Duodenal mucosa (tissue), 2 donors: ENCODE measurements around the gene CDK14.
"Not testable (repeated sequence)": the region's sequence is repeated elsewhere in the genome, so short reads cannot be mapped to it uniquely, and the experiment has no call there.

Source experiments
- H3K27ac ChIP-seq: one replicate; pipeline ENCODE4 v1.7.0; 2013; ENCODE audit warnings: low read depth, low read length
- H3K27me3 ChIP-seq, 2 donors: one replicate each; pipeline ENCODE4 v1.7.0; 2013; ENCODE audit warnings: low read length in 2 of 2, control low read depth in 1 of 2; ENCODE audit not compliant: insufficient read depth in 2 of 2, control insufficient read depth in 1 of 2
- H3K36me3 ChIP-seq, 2 donors: one replicate each; pipeline ENCODE4 v1.7.0; 2013; ENCODE audit warnings: low read length in 2 of 2, control low read depth in 1 of 2; ENCODE audit not compliant: insufficient read depth in 2 of 2, control insufficient read depth in 1 of 2
- H3K4me1 ChIP-seq, 2 donors: one replicate each; pipeline ENCODE4 v1.7.0; 2013; ENCODE audit warnings: low read length in 2 of 2, control low read depth in 1 of 2; ENCODE audit not compliant: insufficient read depth in 2 of 2, control insufficient read depth in 1 of 2
- H3K4me3 ChIP-seq, 2 donors: one replicate each; pipeline ENCODE4 v1.7.0; 2013; ENCODE audit warnings: low read length in 2 of 2, low read depth in 1 of 2
- H3K9ac ChIP-seq, 2 donors: one replicate each; pipeline ENCODE4 v1.7.0; 2013; ENCODE audit warnings: low read length in 2 of 2, low read depth in 1 of 2
- H3K9me3 ChIP-seq, 2 donors: one replicate each; pipeline ENCODE4 v1.7.0; 2013; ENCODE audit warnings: low read length in 2 of 2, control low read depth in 1 of 2; ENCODE audit not compliant: control insufficient read depth in 1 of 2

Gene CDK14

DNA sequence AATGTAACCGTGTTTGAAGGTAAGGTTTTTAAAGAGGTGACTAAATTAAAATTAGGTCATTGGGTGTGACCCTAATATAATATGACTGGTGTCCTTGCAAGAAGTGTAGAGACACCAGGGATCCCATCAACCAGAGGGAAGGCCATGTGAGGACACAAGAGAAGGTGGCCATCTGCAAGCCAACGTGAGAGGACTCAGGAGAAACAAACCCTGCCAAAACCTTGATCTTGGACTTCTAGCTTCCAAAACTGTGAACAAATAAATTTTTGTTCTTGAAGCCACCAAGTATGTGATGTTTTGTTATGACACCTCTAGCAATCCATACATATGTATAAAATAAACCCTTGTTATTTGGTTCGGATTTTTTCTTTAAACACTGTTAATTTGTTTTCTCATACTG lies 144.3 kb downstream of the CDK14 start:
- Histone ChIP-seq H3K9me3 (no peaks in the 10 kb centered on the region), H3K36me3 (no peaks in the 10 kb centered on the region), H3K27me3 (no peaks in the 10 kb centered on the region), H3K4me1 (peaks cover 0 to 6% of the 10 kb centered on the region in 2 donors), H3K27ac (no peak overlapping the region), H3K4me3 (no peak overlapping the region), H3K9ac (no peak overlapping the region)

DNA sequence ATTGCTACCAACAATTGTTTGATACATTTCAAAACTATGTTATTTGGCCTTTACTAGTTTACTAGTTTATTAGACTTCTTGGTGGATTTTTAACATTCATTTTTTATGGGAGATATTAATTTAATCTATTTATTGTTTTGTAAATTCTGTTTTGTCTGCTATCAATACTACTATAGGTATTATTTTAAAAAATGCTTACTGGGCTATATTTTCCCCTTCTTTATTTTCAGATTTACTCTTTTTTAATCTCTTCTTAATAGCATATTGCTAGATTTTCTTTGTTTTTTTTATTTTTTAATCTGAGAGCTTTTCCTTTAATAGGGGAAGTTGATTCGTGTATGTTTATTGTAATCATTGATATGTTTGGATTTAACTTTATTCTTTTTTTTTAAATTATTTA lies 147.5 kb downstream of the CDK14 start:
- Histone ChIP-seq H3K9ac (no peak overlapping the region), H3K4me1 (no peaks in the 10 kb centered on the region), H3K36me3 (no peaks in the 10 kb centered on the region), H3K27ac (no peak overlapping the region), H3K9me3 (no peaks in the 10 kb centered on the region), H3K4me3 (no peak overlapping the region), H3K27me3 (no peaks in the 10 kb centered on the region)

DNA sequence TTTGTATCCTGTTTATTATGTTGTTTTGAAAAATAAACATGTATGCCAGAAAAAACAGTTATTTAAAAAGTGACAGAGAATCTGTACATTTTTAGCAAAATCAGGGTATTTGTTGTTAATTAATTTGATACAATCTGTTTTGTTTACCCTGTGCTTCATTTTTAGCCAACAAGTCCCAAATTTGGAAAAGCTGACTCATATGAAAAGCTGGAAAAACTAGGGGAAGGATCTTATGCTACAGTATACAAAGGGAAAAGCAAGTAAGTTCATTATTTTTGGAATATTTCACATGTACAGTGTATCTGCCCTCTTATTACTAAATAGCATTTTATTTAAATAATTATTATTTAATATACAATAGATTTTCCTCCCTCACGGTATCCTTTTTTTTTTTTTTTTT lies 151.4 kb downstream of the CDK14 start:
- no peaks in the 10 kb centered on the region for H3K4me1 ChIP-seq
- H3K27ac ChIP-seq: no peak overlapping the region
- no peak overlapping the region for H3K4me3 ChIP-seq
- H3K27me3 ChIP-seq: no peaks in the 10 kb centered on the region
- no peak overlapping the region for H3K9ac ChIP-seq
- H3K36me3 ChIP-seq: no peaks in the 10 kb centered on the region
- no peaks in the 10 kb centered on the region for H3K9me3 ChIP-seq

DNA sequence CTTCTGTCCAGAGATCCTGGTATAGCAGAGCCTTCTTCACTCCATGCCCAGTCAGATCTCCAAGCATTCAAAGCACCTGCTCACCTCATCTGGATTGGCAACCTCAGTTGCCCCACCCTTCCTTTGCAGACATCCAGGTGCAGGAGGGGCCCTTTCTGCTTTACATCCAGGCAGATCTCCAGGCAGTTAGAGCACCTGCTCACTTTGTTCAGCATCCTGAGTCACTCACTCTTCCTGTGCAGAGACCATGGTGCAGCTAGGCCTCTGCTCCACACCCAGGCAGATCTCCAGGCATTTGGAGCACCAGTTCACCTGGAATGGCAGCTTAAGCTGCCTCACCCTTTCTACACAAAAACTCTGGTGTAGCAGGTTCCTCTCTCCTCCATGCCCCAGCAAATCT lies 153.1 kb downstream of the CDK14 start:
- H3K36me3 ChIP-seq: no peaks in the 10 kb centered on the region
- H3K4me1 ChIP-seq: no peaks in the 10 kb centered on the region
- no peak overlapping the region for H3K9ac ChIP-seq
- no peaks in the 10 kb centered on the region for H3K27me3 ChIP-seq
- H3K9me3 ChIP-seq: no peaks in the 10 kb centered on the region
- no peak overlapping the region for H3K4me3 ChIP-seq
- no peak overlapping the region for H3K27ac ChIP-seq

DNA sequence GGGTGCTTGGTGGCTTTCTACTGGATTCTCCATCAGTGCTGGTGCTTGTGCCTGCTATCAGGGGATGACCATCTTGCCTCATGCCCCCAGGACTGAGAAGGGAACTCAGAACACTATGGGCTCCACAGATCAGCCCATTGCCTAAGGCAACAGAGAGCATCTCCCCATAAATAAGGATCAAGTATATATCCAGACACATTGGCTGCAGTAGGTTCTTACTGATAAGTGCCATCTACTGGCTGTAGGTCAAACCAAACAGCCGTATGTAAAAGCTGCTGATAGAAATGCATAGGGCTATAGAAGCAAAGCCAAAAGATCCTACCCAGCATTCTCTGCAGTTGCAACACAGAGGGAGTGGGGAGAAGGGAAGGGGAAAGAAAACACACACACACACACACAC lies 153.7 kb downstream of the CDK14 start:
- Histone ChIP-seq H3K9me3 (no peaks in the 10 kb centered on the region), H3K4me3 (no peak overlapping the region), H3K4me1 (no peaks in the 10 kb centered on the region), H3K27ac (no peak overlapping the region), H3K27me3 (no peaks in the 10 kb centered on the region), H3K36me3 (no peaks in the 10 kb centered on the region), H3K9ac (no peak overlapping the region)

DNA sequence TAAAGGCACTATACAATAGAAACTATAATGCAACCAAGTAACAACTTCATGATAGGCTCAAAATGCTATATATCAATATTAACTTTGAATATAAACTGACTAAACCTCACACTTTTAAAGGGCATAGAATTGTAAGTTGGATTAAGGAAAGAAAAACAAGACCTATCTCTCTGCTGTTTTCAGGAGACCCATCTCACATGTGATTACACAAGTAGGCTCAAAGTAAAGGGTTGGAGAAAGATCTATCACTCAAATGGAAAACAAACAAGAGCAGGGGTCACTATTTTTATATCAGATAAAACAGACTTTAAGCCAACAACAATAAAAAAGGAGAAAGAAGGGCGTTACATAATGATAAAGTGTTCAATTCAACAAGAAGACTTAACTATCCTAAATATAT lies 155.5 kb downstream of the CDK14 start:
- no peak overlapping the region for H3K9ac ChIP-seq

DNA sequence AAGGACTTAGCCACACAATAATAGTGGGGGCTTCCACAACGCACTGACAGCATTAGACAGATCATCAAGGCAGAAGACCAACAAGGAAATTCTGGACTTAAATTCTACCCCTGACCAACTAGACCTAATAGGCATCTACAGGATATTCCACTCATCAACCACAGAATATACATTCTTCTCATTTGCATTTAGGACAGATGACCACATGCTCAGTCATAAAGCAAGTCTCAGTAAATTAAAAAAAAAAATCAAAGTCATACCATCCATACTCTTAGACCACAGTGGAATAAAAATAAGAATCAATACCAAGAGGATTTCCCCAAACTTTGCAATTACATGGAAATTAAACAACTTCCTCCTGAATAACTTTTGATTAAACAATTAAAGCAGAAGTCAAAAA lies 155.9 kb downstream of the CDK14 start:
- Histone ChIP-seq H3K27me3 (no peaks in the 10 kb centered on the region), H3K4me1 (no peaks in the 10 kb centered on the region), H3K36me3 (no peaks in the 10 kb centered on the region), H3K27ac (no peak overlapping the region), H3K9me3 (no peaks in the 10 kb centered on the region), H3K9ac (no peak overlapping the region), H3K4me3 (no peak overlapping the region)

More for the DNA sequence above, 155.5 kb downstream of the CDK14 start:
- no peaks in the 10 kb centered on the region for H3K4me1 ChIP-seq
- H3K27me3 ChIP-seq: no peaks in the 10 kb centered on the region
- H3K4me3 ChIP-seq: no peak overlapping the region
- H3K27ac ChIP-seq: no peak overlapping the region
- no peaks in the 10 kb centered on the region for H3K36me3 ChIP-seq
- no peaks in the 10 kb centered on the region for H3K9me3 ChIP-seq

DNA sequence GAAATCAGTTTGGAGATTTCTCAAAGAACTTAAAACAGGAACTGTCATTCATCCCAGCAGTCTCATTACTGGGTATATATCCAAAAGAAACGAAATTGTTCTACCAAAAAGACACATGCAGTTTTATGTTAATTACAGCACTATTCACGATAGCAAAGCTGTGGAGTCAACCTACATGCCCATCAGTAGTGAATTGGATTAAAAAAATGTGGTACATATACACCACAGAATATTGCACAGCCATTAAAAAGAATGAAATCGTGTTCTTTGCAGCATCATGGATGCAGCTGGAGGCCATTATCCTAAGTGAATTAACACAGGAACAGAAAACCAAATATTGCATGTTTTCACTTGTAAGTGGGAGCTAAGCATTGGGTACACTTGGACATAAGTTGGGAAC lies 158.9 kb downstream of the CDK14 start:
- Histone ChIP-seq H3K9me3 (no peaks in the 10 kb centered on the region), H3K27ac (no peak overlapping the region), H3K27me3 (no peaks in the 10 kb centered on the region), H3K9ac (no peak overlapping the region), H3K4me1 (no peaks in the 10 kb centered on the region), H3K36me3 (no peaks in the 10 kb centered on the region), H3K4me3 (no peak overlapping the region)

DNA sequence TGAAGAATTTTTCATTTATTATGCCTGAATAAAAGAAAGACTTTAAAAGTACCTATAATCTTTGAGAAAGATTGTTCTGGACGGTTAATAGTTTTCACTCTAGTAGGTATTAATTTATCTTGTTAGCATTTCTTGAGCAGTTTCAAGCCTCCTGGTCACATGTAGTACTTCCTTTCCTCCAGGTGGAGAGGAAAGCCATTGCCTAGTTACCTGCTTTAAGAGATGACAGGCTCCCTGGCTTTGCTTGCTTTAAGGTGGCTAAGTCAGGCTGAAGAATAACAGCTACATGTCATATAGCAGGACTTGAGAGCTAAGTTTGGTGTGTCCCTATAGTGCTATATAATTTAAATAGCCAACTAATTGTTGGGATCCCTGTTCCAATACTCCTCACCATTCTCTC lies 160.2 kb downstream of the CDK14 start:
- Histone ChIP-seq H3K27ac (no peak overlapping the region), H3K4me3 (no peak overlapping the region), H3K27me3 (no peaks in the 10 kb centered on the region), H3K9ac (no peak overlapping the region), H3K36me3 (no peaks in the 10 kb centered on the region), H3K9me3 (no peaks in the 10 kb centered on the region), H3K4me1 (no peaks in the 10 kb centered on the region)

DNA sequence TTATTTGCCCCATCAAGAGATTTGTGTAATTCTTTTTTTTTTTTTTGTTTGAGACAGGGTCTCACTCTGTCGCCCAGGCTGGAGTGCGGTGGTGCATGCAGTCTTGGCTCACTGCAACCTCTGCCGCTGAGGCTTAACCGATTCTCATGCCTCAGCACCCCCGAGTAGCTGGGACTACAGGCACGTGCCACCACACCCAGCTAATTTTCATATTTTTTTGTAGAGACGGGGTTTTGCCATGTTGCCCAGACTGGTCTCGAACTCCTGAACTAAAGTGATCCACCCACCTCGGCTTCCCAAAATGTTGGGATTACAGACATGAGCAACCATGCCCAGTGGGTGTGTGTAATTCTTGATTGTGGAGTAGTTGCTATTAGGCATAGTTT lies 161.4 kb downstream of the CDK14 start:
- not testable (repeated sequence) for H3K4me1 ChIP-seq, H3K4me3 ChIP-seq, H3K36me3 ChIP-seq, H3K27ac ChIP-seq, H3K9ac ChIP-seq, H3K27me3 ChIP-seq, H3K9me3 ChIP-seq

DNA sequence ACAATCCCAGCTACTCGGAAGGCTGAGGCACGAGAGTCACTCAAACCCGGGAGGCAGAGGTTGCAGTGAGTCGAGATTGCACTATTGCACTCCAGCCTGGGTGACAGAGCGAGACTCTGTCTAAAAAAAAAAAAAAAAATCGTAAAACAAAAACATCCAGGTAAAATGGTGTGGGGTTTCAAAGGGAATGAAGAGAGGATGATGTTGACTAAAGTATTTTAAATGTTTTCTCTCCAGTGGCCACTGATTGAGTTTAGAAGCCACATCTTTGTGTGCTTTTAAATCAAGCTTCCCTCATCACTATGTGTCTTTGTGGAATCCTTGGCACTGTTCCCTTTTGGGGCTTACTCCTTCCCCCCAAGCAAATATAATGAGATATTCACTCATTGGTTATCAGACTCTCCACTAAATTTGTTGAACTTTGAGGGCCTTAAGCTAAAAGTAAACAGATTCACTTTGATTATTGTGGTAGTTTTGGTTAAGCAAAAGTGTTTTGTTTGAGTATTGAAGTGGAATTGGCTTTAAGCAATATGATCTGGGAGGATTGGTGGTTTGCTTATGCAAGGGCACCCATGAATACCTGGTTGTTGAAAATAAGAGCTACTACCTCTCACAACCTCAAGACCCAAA lies 162.9 kb downstream of the CDK14 start:
- Histone ChIP-seq H3K27me3 (no peaks in the 10 kb centered on the region), H3K36me3 (no peaks in the 10 kb centered on the region), H3K9me3 (no peaks in the 10 kb centered on the region), H3K9ac (no peak overlapping the region), H3K4me3 (no peak overlapping the region), H3K27ac (no peak overlapping the region), H3K4me1 (no peaks in the 10 kb centered on the region)
